Hepatocyte (in vitro differentiated cells): Measurements from ENCODE around the gene SVIL. TPM values are rescaled to one million over a fixed set of nuclear protein-coding genes. Genes with fewer than 3 reads are reported as not detected.
A peak's percentile ranks its signal among the peaks of the same experiment; 100 is the strongest.
"Not testable (repeated sequence)": the region's sequence is repeated elsewhere in the genome, so short reads cannot be mapped to it uniquely, and the experiment has no call there.

Experiments used
- DNase-seq: peaks from one replicate; pipeline ENCODE4 v3.0.0-alpha.2; 2016; ENCODE audit warnings: low spot score
- H2AFZ ChIP-seq: fragments of 200-600 bp; sonication (generic); 2 replicates; pipeline ENCODE4 v1.6.0; 2016; ENCODE audit warnings: antibody characterized with exemption, mild to moderate bottlenecking
- H3K27ac ChIP-seq: fragments of 200-600 bp; sonication (generic); 2 replicates; pipeline ENCODE4 v1.5.1; 2016; ENCODE audit warnings: mild to moderate bottlenecking
- H3K27me3 ChIP-seq: fragments of 200-600 bp; sonication (generic); 2 replicates; pipeline ENCODE4 v1.6.1; 2016
- H3K36me3 ChIP-seq: fragments of 200-600 bp; sonication (generic); replicated peaks from 2 replicates; pipeline ENCODE4 v1.5.1; 2016; ENCODE audit warnings: low read depth; ENCODE audit not compliant: insufficient read depth
- H3K4me1 ChIP-seq: fragments of 200-600 bp; sonication (generic); 2 replicates; pipeline ENCODE4 v1.5.1; 2016; ENCODE audit warnings: mild to moderate bottlenecking, moderate library complexity; ENCODE audit not compliant: insufficient read depth
- H3K4me2 ChIP-seq: fragments of 200-600 bp; sonication (generic); 2 replicates; pipeline ENCODE4 v1.6.0; 2016
- H3K4me3 ChIP-seq: fragments of 200-600 bp; sonication (generic); 2 replicates; pipeline ENCODE4 v1.5.1; 2016; ENCODE audit warnings: mild to moderate bottlenecking
- H3K79me2 ChIP-seq: fragments of 200-600 bp; sonication (generic); 2 replicates; pipeline ENCODE4 v1.6.0; 2017; ENCODE audit warnings: mild to moderate bottlenecking
- H3K9me2 ChIP-seq: fragments of 200-600 bp; sonication (generic); replicated peaks from 2 replicates; pipeline ENCODE4 v1.6.0; 2017; ENCODE audit warnings: mild to moderate bottlenecking; ENCODE audit not compliant: insufficient read depth
- H3K9me3 ChIP-seq: fragments of 200-600 bp; sonication (generic); 2 replicates; pipeline ENCODE4 v1.5.1; 2016; ENCODE audit warnings: low read depth, mild to moderate bottlenecking
- H4K20me1 ChIP-seq: fragments of 200-600 bp; sonication (generic); 2 replicates; pipeline ENCODE4 v1.6.0; 2016; ENCODE audit warnings: mild to moderate bottlenecking; ENCODE audit not compliant: insufficient read depth, poor library complexity, severe bottlenecking
- EZH2 ChIP-seq: fragments of 200-600 bp; sonication (generic); IDR thresholded peaks from 2 replicates; pipeline ENCODE4 v1.6.1; 2016; ENCODE audit warnings: antibody characterized with exemption, mild to moderate bottlenecking, borderline replicate concordance
- EZH2phosphoT487 ChIP-seq: fragments of 200-600 bp; sonication (generic); IDR thresholded peaks from one replicate; pipeline ENCODE4 v1.6.1; 2018; ENCODE audit warnings: antibody characterized with exemption, mild to moderate bottlenecking, low read depth, moderate library complexity; ENCODE audit not compliant: unreplicated experiment, severe bottlenecking
- WGBS: methylation state at CpG from one replicate; pipeline ENCODE4 v1.1.6; 2016; ENCODE audit warnings: low lambda C conversion rate; ENCODE audit errors: missing lambda C conversion rate; 5-methylcytosine and 5-hydroxymethylcytosine counted together
- polyA plus RNA-seq: library from polyadenylated mRNA; unstranded; fragments of >200 nt; fragmentation: Nextera tagmentation; extraction: Ambion mirVana; gene quantifications from 2 replicates; pipeline ENCODE4 v1.2.1, GENCODE V29; 2016
- total RNA-seq: library from RNA; depleted of rRNA; stranded (reverse); fragments of >200 nt; gene quantifications from 2 replicates; pipeline ENCODE4 v1.2.3, GENCODE V29; 2014
- TF ChIP-seq, protein P1 (sequence below): fragments of 200-600 bp; sonication (generic); IDR thresholded peaks from 2 replicates; pipeline ENCODE4 v1.5.1; 2016; ENCODE audit warnings: antibody characterized with exemption, mild to moderate bottlenecking; ENCODE audit not compliant: poor library complexity

The SVIL gene
- total and polyA plus RNA-seq, 2 experiments from 2014 or later: 24.3 to 36.5 TPM

DNA sequence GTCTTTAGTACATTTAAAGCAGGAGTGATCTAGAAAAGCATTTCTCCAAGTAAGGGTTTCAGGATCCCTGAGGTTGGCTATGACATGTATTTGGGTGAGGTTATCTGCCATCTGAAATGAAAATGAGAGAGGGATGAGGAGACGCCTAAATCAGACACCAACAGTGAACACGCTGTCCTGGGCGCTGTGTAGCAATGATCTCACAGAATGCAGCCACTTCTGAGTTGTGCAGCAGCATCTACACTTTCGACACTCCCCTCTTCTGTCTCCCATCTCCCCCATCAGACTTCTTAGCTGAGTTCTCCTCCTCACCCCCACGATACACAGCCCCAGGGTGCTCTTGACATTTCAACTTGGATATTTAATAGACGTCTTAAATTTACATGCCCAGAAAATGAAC, 95.4 kb downstream of the SVIL start:
- no peak overlapping the region for H3K4me3 ChIP-seq
- no peak overlapping the region for H3K4me2 ChIP-seq
- 91% methylated on average over 6 of the region's 6 CpGs for WGBS
- H3K9me3 ChIP-seq: no peaks in the 10 kb centered on the region
- peaks cover 20% of the 10 kb centered on the region for H3K4me1 ChIP-seq
- peaks cover 20% of the 10 kb centered on the region for H3K79me2 ChIP-seq
- no peaks in the 10 kb centered on the region for H3K9me2 ChIP-seq
- TF ChIP-seq EZH2phosphoT487 (no peak), EZH2 (no peak)
- TF ChIP-seq, protein P1, sequence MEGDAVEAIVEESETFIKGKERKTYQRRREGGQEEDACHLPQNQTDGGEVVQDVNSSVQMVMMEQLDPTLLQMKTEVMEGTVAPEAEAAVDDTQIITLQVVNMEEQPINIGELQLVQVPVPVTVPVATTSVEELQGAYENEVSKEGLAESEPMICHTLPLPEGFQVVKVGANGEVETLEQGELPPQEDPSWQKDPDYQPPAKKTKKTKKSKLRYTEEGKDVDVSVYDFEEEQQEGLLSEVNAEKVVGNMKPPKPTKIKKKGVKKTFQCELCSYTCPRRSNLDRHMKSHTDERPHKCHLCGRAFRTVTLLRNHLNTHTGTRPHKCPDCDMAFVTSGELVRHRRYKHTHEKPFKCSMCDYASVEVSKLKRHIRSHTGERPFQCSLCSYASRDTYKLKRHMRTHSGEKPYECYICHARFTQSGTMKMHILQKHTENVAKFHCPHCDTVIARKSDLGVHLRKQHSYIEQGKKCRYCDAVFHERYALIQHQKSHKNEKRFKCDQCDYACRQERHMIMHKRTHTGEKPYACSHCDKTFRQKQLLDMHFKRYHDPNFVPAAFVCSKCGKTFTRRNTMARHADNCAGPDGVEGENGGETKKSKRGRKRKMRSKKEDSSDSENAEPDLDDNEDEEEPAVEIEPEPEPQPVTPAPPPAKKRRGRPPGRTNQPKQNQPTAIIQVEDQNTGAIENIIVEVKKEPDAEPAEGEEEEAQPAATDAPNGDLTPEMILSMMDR: no peak
- H3K27me3 ChIP-seq: no peaks in the 10 kb centered on the region
- H3K36me3 ChIP-seq: peaks cover 5% of the 10 kb centered on the region
- no peak for DNase-seq
- peaks cover 4% of the 10 kb centered on the region for H4K20me1 ChIP-seq
- no peak overlapping the region for H2AFZ ChIP-seq
- no peak overlapping the region for H3K27ac ChIP-seq

DNA sequence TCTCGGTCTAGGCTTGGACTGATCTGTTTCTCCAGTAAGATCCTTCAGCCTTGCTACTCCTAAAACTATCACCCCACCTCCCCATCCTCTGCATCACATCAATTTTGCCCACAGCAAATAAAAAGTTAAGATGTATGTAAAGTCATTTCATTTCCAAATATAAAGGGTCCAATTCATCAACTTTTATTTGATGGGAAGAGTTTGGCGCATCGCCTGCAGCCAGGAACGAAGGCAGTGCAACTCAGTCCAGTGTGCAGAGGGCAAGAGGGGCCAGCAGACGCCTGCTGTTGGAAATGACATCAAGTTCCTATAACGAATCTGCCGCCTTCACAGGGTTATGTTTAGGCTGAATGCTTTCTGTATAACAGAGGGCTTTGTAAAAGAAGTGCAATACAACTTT, 97.0 kb downstream of the SVIL start:
- Histone ChIP-seq H3K4me3 (no peak overlapping the region), H3K4me2 (no peak overlapping the region), H3K36me3 (peaks cover 5% of the 10 kb centered on the region), H3K4me1 (peaks cover 21% of the 10 kb centered on the region), H3K79me2 (peaks cover 17% of the 10 kb centered on the region), H3K27ac (no peak overlapping the region), H3K9me2 (no peaks in the 10 kb centered on the region), H3K27me3 (no peaks in the 10 kb centered on the region), H3K9me3 (no peaks in the 10 kb centered on the region), H2AFZ (no peak overlapping the region), H4K20me1 (peaks cover 4% of the 10 kb centered on the region)
- no peak for DNase-seq
- 88% methylated on average over 7 of the region's 7 CpGs for WGBS
- TF ChIP-seq EZH2 (no peak), EZH2phosphoT487 (no peak)
- TF ChIP-seq, protein P1: no peak

DNA sequence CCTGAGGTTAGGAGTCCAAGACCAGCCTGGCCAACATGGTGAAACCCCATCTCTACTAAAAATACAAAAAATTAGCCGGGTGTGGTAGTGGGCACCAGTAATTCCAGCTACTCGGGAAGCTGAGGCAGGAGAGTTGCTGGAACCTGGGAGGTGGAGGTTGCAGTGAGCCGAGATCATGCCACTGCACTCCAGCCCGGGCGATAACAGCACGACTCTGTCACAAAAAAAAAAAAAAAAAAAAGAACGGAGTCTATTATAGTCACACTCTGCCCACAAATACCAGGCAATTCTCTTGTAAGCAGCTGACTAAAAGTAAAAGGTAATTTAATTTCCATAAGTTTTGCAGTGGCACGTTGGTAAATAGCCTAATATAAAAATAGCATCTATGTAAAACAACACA, 98.1 kb downstream of the SVIL start:
- DNase-seq, H2AFZ ChIP-seq, H3K4me3 ChIP-seq, H3K9me2 ChIP-seq, H3K27me3 ChIP-seq, H3K9me3 ChIP-seq, H3K36me3 ChIP-seq, H3K4me2 ChIP-seq, H4K20me1 ChIP-seq: not testable (repeated sequence)
- Histone ChIP-seq H3K4me1 (peaks cover 21% of the 10 kb centered on the region), H3K79me2 (peaks cover 17% of the 10 kb centered on the region), H3K27ac (peak overlapping the region; percentile 54)
- WGBS: 92% methylated on average over 8 of the region's 8 CpGs

DNA sequence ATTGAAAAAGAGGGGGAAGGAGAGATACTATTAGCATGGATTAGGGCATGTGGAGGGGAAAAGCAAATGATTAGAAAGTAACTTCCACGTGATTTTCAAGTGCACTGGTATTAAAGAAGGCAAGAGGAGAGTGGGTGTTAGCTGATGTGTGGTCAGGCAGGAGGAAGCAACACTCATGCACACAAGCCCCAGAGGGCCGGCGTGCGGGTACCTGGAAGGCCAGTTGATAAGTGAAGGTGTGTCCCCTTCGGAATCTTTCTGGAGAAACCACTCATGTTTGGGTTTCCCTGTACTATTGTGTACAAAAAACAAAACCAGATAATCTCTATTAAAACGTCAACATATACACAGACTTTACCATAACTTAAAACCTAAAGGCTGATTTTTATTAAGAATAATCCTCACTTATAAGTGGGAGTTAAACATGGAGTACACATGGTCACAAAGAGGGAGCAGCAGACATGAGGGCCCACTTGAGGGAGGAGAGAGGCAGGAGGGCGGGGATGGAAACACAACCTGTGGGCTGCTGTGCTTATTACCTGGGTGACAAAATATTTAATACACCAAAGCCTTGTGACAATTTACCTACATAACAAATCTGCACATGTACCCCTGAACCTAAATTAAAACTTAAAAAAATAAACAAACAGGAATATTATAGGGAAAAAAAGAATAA, 98.9 kb downstream of the SVIL start:
- TF ChIP-seq, protein P1: no peak
- no peak for TF ChIP-seq EZH2phosphoT487
- no peak for TF ChIP-seq EZH2
- H3K4me1 ChIP-seq: peaks cover 21% of the 10 kb centered on the region
- H3K36me3 ChIP-seq: peaks cover 2% of the 10 kb centered on the region
- peak overlapping the region; percentile 11 for H2AFZ ChIP-seq
- H3K9me3 ChIP-seq: no peaks in the 10 kb centered on the region
- H3K4me2 ChIP-seq: peak overlapping the region; percentile 57
- peak overlapping the region; percentile 54 for H3K27ac ChIP-seq
- DNase-seq: no peak
- no peaks in the 10 kb centered on the region for H3K9me2 ChIP-seq
- H3K4me3 ChIP-seq: no peak overlapping the region
- H4K20me1 ChIP-seq: no peaks in the 10 kb centered on the region
- 43% methylated on average over 7 of the region's 7 CpGs for WGBS
- peaks cover 17% of the 10 kb centered on the region for H3K79me2 ChIP-seq
- no peaks in the 10 kb centered on the region for H3K27me3 ChIP-seq
